A673 (cell line): ENCODE data around the gene VAV2.

Experiments used
- CTCF ChIP-seq: fragments of 300-800, 200-600 bp; sonication (generic); conservative IDR thresholded peaks from 2 replicates; pipeline ENCODE4 v1.5.1; 2017; ENCODE audit warnings: low read depth, mild to moderate bottlenecking, antibody characterized with exemption, low read length, moderate library complexity, mixed read lengths
- EZH2 ChIP-seq: fragments of 200-600 bp; sonication (generic); IDR thresholded peaks from 2 replicates; pipeline ENCODE4 v1.6.1; 2017; ENCODE audit warnings: borderline replicate concordance, low read depth, mild to moderate bottlenecking, mixed read lengths, antibody characterized with exemption, low read length; ENCODE audit not compliant: poor library complexity, severe bottlenecking

DNA sequence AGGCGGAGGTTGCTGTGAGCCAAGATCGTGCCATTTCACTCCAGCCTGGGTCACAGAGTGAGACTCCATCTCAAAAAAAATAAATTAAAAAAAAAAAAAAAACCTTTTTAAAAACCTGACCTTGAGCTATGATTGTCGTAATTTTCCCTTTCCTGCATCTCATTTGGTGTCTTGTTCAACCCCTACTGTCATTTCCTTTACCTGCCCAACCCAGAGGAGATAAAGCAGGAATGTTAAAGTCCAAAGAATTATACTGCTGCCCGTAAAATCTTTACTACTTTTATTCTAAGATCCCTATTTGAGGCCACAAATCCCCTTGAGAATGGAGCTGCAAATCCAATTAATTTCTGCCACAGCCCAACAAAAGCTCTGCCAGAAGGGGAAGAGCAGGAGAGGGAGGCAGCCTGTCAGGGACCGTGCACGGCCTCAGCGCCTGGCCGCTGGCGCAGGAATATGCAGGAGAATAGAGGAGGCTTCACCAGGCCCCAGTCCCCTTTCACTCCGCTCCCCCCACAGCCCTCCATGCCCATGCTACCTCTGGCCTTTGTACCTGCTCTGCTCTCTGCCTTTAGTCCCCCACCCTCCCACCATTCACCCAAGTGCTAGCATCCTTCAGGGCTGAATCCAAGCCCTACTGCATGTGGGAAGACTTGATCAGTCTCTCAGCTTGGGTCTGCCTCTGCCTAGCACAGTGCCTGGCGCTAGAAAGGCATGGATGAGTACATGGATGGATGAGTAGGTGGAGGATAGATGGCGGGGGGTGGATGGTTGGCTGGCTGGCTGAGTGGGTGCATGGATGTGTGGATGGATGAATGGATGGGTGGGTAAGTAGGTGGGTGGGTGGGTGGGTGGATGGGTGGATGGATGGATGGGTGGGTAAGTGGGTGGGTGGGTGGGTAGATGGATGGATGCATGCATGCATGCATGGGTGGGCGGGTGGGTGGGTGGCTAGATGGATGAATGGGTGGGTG, 154.2 kb downstream of the VAV2 start:
- TF ChIP-seq CTCF: no peak
- TF ChIP-seq EZH2: no peak
